Measurements from ENCODE around the gene MAN2C1.

MAN2C1 gene

GRCh38 chr15:75364881-75365280, 3.5 kb downstream of the MAN2C1 start:
- TF ChIP-seq CTCF (IDR thresholded peaks at IDR 0.05): no peak
- H3K4me3 ChIP-seq: no peak overlapping the region
- H3K27me3 ChIP-seq: no peaks in the 10 kb centered on the region
- H3K27ac ChIP-seq: no peak overlapping the region
- H3K36me3 ChIP-seq: peaks cover 26 to 78% (median 64%) of the 10 kb centered on the region in 3 donors
- no peaks in the 10 kb centered on the region for H3K9me3 ChIP-seq
- peaks cover 0 to 19% (median 12%) of the 10 kb centered on the region in 4 donors for H3K4me1 ChIP-seq
- intact Hi-C loops (cut with DNase I; ENCODE audit: low total_unique reads): loop anchor here (5.0 to 10.0 kb wide), 2 partner anchors 92 to 400 kb away; no protein-coding TSS in a partner anchor
- DNase-seq: no peak

GRCh38 chr15:75363786-75364185, 4.6 kb downstream of the MAN2C1 start:
- peaks cover 0 to 9% (median 7%) of the 10 kb centered on the region in 4 donors for H3K4me1 ChIP-seq
- peaks cover 33 to 89% (median 75%) of the 10 kb centered on the region in 3 donors for H3K36me3 ChIP-seq
- no peak overlapping the region for H3K27ac ChIP-seq
- no peaks in the 10 kb centered on the region for H3K27me3 ChIP-seq
- no peak for TF ChIP-seq CTCF (IDR thresholded peaks at IDR 0.05)
- H3K9me3 ChIP-seq: no peaks in the 10 kb centered on the region
- intact Hi-C loops (cut with DNase I; ENCODE audit: low total_unique reads): loop anchor here (10.0 kb wide), 1 partner anchor 401 kb away; no protein-coding TSS in a partner anchor
- H3K4me3 ChIP-seq: no peak overlapping the region
- DNase-seq: no peak

- Histone ChIP-seq H3K27me3 (no peaks in the 10 kb centered on the region), H3K9me3 (no peaks in the 10 kb centered on the region), H3K4me1 (peaks cover 0 to 7% (median 6%) of the 10 kb centered on the region in 4 donors), H3K27ac (no peak overlapping the region), H3K4me3 (no peak overlapping the region), H3K36me3 (peaks cover 33 to 99% (median 85%) of the 10 kb centered on the region in 3 donors)
- intact Hi-C loops (cut with DNase I; ENCODE audit: low total_unique reads): loop anchor here (10.0 kb wide), 1 partner anchor 402 kb away; no protein-coding TSS in a partner anchor
- no peak for TF ChIP-seq CTCF (IDR thresholded peaks at IDR 0.05)
- DNase-seq: peak in 1 of 2 donors; percentile 9
Observed at GRCh38 chr15:75362642-75363249, 5.7 kb downstream of the MAN2C1 start.

GRCh38 chr15:75361989-75362641, 6.3 kb downstream of the MAN2C1 start:
- Histone ChIP-seq H3K27ac (no peak overlapping the region), H3K4me3 (no peak overlapping the region), H3K27me3 (no peaks in the 10 kb centered on the region), H3K4me1 (peaks cover 0 to 1% (median under 1%) of the 10 kb centered on the region in 4 donors), H3K9me3 (no peaks in the 10 kb centered on the region), H3K36me3 (peaks cover 33 to 100% (median 91%) of the 10 kb centered on the region in 3 donors)
- intact Hi-C loops (cut with DNase I; ENCODE audit: low total_unique reads): loop anchor here (10.0 kb wide), 1 partner anchor 403 kb away; no protein-coding TSS in a partner anchor
- DNase-seq: no peak
- no peak for TF ChIP-seq CTCF (IDR thresholded peaks at IDR 0.05)

GRCh38 chr15:75361361-75361988, 6.9 kb downstream of the MAN2C1 start:
- Histone ChIP-seq H3K4me1 (no peaks in the 10 kb centered on the region), H3K27ac (no peak overlapping the region), H3K27me3 (no peaks in the 10 kb centered on the region), H3K4me3 (no peak overlapping the region), H3K36me3 (peaks cover 37 to 100% (median 92%) of the 10 kb centered on the region in 3 donors), H3K9me3 (no peaks in the 10 kb centered on the region)
- intact Hi-C loops (cut with DNase I; ENCODE audit: low total_unique reads): loop anchor here (10.0 kb wide), 1 partner anchor 403 kb away; no protein-coding TSS in a partner anchor
- DNase-seq: no peak
- no peak for TF ChIP-seq CTCF (IDR thresholded peaks at IDR 0.05)
